ENCODE data around the gene THBS3. TPM values are rescaled to one million over a fixed set of nuclear protein-coding genes. Genes with fewer than 3 reads are reported as not detected.
"Not testable (repeated sequence)": the region's sequence is repeated elsewhere in the genome, so short reads cannot be mapped to it uniquely, and the experiment has no call there.

The THBS3 gene
- total RNA-seq, 2 experiments from 2014 or later, result 25.5 to 26.1 TPM

- Mint-ChIP-seq H3K27ac (peak overlapping the region; percentile 16), H3K4me3 (peak overlapping the region; percentile 67), H3K4me1 (ENCODE audit: low read depth) (peaks cover 23% of the 10 kb centered on the region), H3K9me3 (no peaks in the 10 kb centered on the region), H3K27me3 (no peaks in the 10 kb centered on the region), H3K36me3 (ENCODE audit: low read depth) (no peaks in the 10 kb centered on the region)
- ChIA-PET POLR2A (interaction anchor here (0.6 to 5.3 kb wide), 9 partner anchors 11 to 345 kb away, joined by 3 to 51 read pairs (median 3); partner anchors contain the start of genes CLK2, FDPS, KRTCAP2 and MTX1), CTCF (interaction anchor here (0.5 to 4.4 kb wide), 49 partner anchors 9 to 609 kb away, joined by 3 to 114 read pairs (median 5); partner anchors contain the start of genes CLK2, FDPS, HCN3 and KRTCAP2)
- Histone ChIP-seq H3K4me1 (ENCODE audit: insufficient read depth, low read length) (peaks cover 37% of the 10 kb centered on the region), H3K27ac (ENCODE audit: low read depth in 1 of 2, low read length in 2 of 2) (no peak overlapping the region), H3K27me3 (ENCODE audit: control insufficient read depth in 1 of 2, insufficient read depth in 2 of 2, low read length in 2 of 2) (no peaks in the 10 kb centered on the region), H3K9me3 (ENCODE audit: control insufficient read depth in 1 of 2, insufficient read depth in 1 of 2, low read length in 2 of 2) (no peaks in the 10 kb centered on the region), H3K4me3 (ENCODE audit: low read length) (peak overlapping the region; percentile 60), H3K36me3 (ENCODE audit: insufficient read depth, low read length) (no peaks in the 10 kb centered on the region)
- intact Hi-C loops (cut with DNase I, micrococcal nuclease), result loop anchor here (1.0 to 10.0 kb wide), 5 partner anchors 58 to 343 kb away; partner anchors contain the start of gene FDPS (in 1 of the 2)
- ATAC-seq (ENCODE audit: poor library complexity), result peak; percentile 96
- DNase-seq, result peak; percentile 93 to 98 (median 96)
- peak; percentile 100 for TF ChIP-seq CTCF (IDR thresholded peaks at IDR 0.05)
Measured at GRCh38 chr1:155250633-155251449, 43.1 kb upstream of the THBS3 start.

- H3K4me3 Mint-ChIP-seq, result peak overlapping the region; percentile 67
- CTCF ChIA-PET, result interaction anchor here (0.6 to 4.4 kb wide), 34 partner anchors 9 to 610 kb away, joined by 3 to 114 read pairs (median 6); partner anchors contain the start of genes CLK2, FDPS, HCN3 and KRTCAP2
- no peaks in the 10 kb centered on the region for H3K9me3 ChIP-seq (ENCODE audit: control insufficient read depth in 1 of 2, insufficient read depth in 1 of 2, low read length in 2 of 2)
- no peaks in the 10 kb centered on the region for H3K9me3 Mint-ChIP-seq
- TF ChIP-seq CTCF (IDR thresholded peaks at IDR 0.05), result no peak
- POLR2A ChIA-PET, result interaction anchor here (0.6 to 5.3 kb wide), 9 partner anchors 11 to 346 kb away, joined by 3 to 51 read pairs (median 3); partner anchors contain the start of genes CLK2, FDPS, KRTCAP2 and RUSC1
- H3K27ac ChIP-seq (ENCODE audit: low read depth in 1 of 2, low read length in 2 of 2), result no peak overlapping the region
- H3K36me3 Mint-ChIP-seq (ENCODE audit: low read depth), result no peaks in the 10 kb centered on the region
- intact Hi-C loops (cut with DNase I, micrococcal nuclease), result loop anchor here (1.0 to 10.0 kb wide), 5 partner anchors 59 to 344 kb away; partner anchors contain the start of gene FDPS (in 1 of the 2)
- DNase-seq (no peak), ATAC-seq (ENCODE audit: poor library complexity) (peak; percentile 1)
- peak overlapping the region; percentile 60 for H3K4me3 ChIP-seq (ENCODE audit: low read length)
- H3K4me1 Mint-ChIP-seq (ENCODE audit: low read depth), result peaks cover 24% of the 10 kb centered on the region
- H3K36me3 ChIP-seq (ENCODE audit: insufficient read depth, low read length), result no peaks in the 10 kb centered on the region
- peak overlapping the region; percentile 16 for H3K27ac Mint-ChIP-seq
- H3K4me1 ChIP-seq (ENCODE audit: insufficient read depth, low read length), result peaks cover 32% of the 10 kb centered on the region
- H3K27me3 Mint-ChIP-seq, result no peaks in the 10 kb centered on the region
- no peaks in the 10 kb centered on the region for H3K27me3 ChIP-seq (ENCODE audit: control insufficient read depth in 1 of 2, insufficient read depth in 2 of 2, low read length in 2 of 2)
Measured at GRCh38 chr1:155250246-155250632, 42.5 kb upstream of the THBS3 start.

- intact Hi-C loops (cut with DNase I, micrococcal nuclease), result no loop called here
- Histone ChIP-seq H3K36me3 (ENCODE audit: insufficient read depth, low read length) (no peaks in the 10 kb centered on the region), H3K9me3 (ENCODE audit: control insufficient read depth in 1 of 2, insufficient read depth in 1 of 2, low read length in 2 of 2) (no peaks in the 10 kb centered on the region), H3K4me3 (ENCODE audit: low read length) (no peak overlapping the region), H3K27ac (ENCODE audit: low read depth in 1 of 2, low read length in 2 of 2) (no peak overlapping the region), H3K4me1 (ENCODE audit: insufficient read depth, low read length) (peaks cover 33% of the 10 kb centered on the region), H3K27me3 (ENCODE audit: control insufficient read depth in 1 of 2, insufficient read depth in 2 of 2, low read length in 2 of 2) (no peaks in the 10 kb centered on the region)
- Mint-ChIP-seq H3K4me3 (no peak overlapping the region), H3K9me3 (no peaks in the 10 kb centered on the region), H3K36me3 (ENCODE audit: low read depth) (peaks cover 6% of the 10 kb centered on the region), H3K27me3 (peaks cover 5% of the 10 kb centered on the region), H3K4me1 (ENCODE audit: low read depth) (peaks cover 31% of the 10 kb centered on the region), H3K27ac (no peak overlapping the region)
- CTCF ChIA-PET, result interaction anchor here (1.0 to 1.3 kb wide), 2 partner anchors 76 to 101 kb away, joined by 3 to 4 read pairs; no protein-coding TSS in a partner anchor
- DNase-seq, result no peak
- POLR2A ChIA-PET, result no interaction called here
- TF ChIP-seq CTCF (IDR thresholded peaks at IDR 0.05), result no peak
- ATAC-seq (ENCODE audit: poor library complexity), result no peak
Measured at GRCh38 chr1:155247667-155248553, 40.2 kb upstream of the THBS3 start.

- POLR2A ChIA-PET; H3K27me3 ChIP-seq (ENCODE audit: control insufficient read depth in 1 of 2, insufficient read depth in 2 of 2, low read length in 2 of 2); H3K27me3 Mint-ChIP-seq; H3K27ac ChIP-seq (ENCODE audit: low read depth in 1 of 2, low read length in 2 of 2); H3K4me3 ChIP-seq (ENCODE audit: low read length); ATAC-seq (ENCODE audit: poor library complexity); H3K27ac Mint-ChIP-seq; H3K36me3 Mint-ChIP-seq (ENCODE audit: low read depth); H3K9me3 Mint-ChIP-seq; DNase-seq; intact Hi-C loops (cut with DNase I, micrococcal nuclease); H3K36me3 ChIP-seq (ENCODE audit: insufficient read depth, low read length); H3K9me3 ChIP-seq (ENCODE audit: control insufficient read depth in 1 of 2, insufficient read depth in 1 of 2, low read length in 2 of 2): not testable (repeated sequence)
- peaks cover 41% of the 10 kb centered on the region for H3K4me1 ChIP-seq (ENCODE audit: insufficient read depth, low read length)
- CTCF ChIA-PET, result interaction anchor here (1.0 to 1.3 kb wide), 2 partner anchors 77 to 102 kb away, joined by 3 to 4 read pairs; no protein-coding TSS in a partner anchor
- peaks cover 40% of the 10 kb centered on the region for H3K4me1 Mint-ChIP-seq (ENCODE audit: low read depth)
- peak overlapping the region; percentile 35 for H3K4me3 Mint-ChIP-seq
Measured at GRCh38 chr1:155246796-155247195, 39.1 kb upstream of the THBS3 start.
